ENCODE data around the gene PPP2R5B. TPM values are rescaled to one million over a fixed set of nuclear protein-coding genes. Genes with fewer than 3 reads are reported as not detected.

PPP2R5B gene
- total RNA-seq = 32.1 and 39.0 TPM in 2 replicates
- polyA plus RNA-seq (2012) = 32.1 TPM

DNA sequence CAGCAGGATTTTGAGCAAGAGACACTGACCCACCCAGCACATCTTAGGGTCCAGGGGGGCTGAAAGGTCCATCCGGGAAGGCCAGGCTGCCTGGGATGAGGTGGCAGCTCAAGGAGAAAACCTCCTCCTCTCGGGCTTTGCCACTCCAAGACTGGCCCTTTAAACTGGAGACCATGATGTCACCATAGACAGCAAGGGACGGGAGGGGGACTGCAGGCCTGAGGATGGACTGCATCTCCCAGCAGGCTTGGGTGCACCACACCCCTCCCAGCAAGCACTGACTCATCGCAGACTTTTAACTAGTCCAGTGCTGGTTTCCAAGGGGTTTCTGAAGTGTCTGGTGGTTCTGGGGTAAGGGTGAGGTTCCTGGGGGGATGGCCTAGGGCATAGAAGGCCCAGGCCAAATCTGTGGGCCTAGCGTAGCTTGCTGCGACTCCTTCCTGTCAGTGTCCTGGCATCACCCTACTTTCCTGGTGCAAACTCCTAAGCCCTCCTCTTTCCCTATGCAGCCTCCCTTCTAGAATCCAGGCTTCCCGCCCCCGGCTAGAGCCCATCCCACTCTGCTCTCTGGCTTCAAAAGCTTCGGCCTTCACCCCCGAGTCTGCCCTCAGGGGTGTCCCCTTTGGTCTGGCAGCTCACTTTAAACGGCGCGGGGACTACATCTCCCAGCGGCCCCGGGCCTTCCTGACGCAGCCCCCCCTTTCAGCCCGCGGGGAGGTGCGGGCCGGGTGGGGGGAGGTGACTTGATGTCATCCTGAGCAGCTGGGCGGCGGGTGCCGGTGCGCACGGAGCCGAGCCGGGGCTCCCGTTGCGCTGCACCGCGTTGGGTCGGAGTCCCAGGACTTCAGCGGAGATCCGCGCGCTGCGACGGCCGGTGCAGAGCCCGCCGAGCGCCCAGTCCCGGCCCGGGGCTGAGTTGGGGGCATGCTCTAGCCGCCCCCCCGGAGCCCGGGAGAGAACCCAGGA lies at the start of gene PPP2R5B:
Gene PPP2R5B, plus strand, starts transcription at position 746 of the 966 bp plus-strand sequence. CDS start 1,046 bp downstream, outside the sequence.
- peak; percentile 95 for DNase-seq (ENCODE audit: low read depth)

- no peak for DNase-seq (ENCODE audit: low read depth)
Observed at GRCh38 chr11:64875369-64876228, 48.9 kb upstream of the PPP2R5B start.

DNA sequence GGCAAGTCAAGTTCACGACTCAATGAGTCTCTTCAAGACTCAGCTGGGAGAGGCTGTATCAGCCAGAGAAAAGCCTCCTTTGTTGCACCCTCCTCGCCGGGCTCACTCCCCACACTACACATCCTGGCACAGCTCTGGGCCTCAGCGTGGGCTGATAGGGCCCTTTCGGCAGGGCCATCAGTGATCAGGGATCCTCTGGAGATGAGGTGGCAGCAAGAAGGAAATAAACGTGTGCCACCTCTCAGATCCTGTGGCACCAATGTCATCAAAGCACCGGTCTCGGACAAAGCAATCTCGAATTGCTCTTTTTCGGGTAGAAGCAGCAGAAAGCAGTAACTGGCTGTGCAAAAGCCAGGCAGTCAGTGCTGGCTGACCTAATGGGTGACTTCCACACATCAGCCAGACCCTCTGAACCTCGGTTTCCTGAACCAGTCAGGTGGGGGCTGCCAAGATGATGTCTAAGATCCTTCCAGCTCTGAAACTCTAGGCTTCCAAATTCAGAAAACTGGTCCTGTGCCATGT lies 48.2 kb upstream of the PPP2R5B start:
- DNase-seq (ENCODE audit: low read depth) = no peak

DNA sequence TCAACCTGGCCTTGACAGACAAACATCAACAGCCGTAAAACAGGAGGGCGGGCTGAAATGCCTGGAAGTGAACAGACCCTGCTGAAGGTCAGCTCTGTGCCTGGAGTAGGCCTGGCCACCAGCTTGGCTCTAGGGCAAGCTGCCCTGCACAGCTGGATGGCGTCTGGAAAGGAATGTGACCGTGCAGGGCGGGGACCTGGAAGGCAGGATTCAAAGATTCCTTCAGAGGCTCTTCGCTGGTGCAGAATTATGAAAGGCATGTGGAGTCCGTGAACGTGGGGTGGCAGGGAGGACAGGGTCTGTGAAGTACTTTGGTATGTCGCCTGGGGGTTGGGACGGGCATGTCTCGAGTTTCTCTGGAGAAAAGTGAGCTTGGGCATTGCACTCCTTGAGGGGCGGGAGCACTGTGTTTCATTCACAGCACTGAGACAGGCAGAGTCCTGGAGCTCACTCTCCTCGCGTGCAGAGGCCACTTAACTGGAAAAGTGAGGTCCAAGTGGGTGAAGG lies 47.6 kb upstream of the PPP2R5B start:
- DNase-seq (ENCODE audit: low read depth) = peak; percentile 84

- peak; percentile 47 for DNase-seq (ENCODE audit: low read depth)
Observed at GRCh38 chr11:64877390-64878222, 46.9 kb upstream of the PPP2R5B start.

GRCh38 chr11:64878223-64878493 lies 46.3 kb upstream of the PPP2R5B start:
- no peak for DNase-seq (ENCODE audit: low read depth)

- peak; percentile 98 for DNase-seq (ENCODE audit: low read depth)
Observed at GRCh38 chr11:64878494-64879243, 45.8 kb upstream of the PPP2R5B start, which contains the start of gene EHD1. EHD1 (minus strand) TSS chr11:64878621; CDS start chr11:64878464, 157 bp downstream.

GRCh38 chr11:64879244-64879900 lies 45.1 kb upstream of the PPP2R5B start:
- no peak for DNase-seq (ENCODE audit: low read depth)

- no peak for DNase-seq (ENCODE audit: low read depth)
Observed at GRCh38 chr11:64880240-64881001, 44.1 kb upstream of the PPP2R5B start.

- no peak for DNase-seq (ENCODE audit: low read depth)
Observed at GRCh38 chr11:64881476-64881875, 43.0 kb upstream of the PPP2R5B start.

GRCh38 chr11:64882243-64882642 lies 42.2 kb upstream of the PPP2R5B start:
- DNase-seq (ENCODE audit: low read depth) = no peak

GRCh38 chr11:64883575-64883974 lies 40.9 kb upstream of the PPP2R5B start:
- no peak for DNase-seq (ENCODE audit: low read depth)

DNA sequence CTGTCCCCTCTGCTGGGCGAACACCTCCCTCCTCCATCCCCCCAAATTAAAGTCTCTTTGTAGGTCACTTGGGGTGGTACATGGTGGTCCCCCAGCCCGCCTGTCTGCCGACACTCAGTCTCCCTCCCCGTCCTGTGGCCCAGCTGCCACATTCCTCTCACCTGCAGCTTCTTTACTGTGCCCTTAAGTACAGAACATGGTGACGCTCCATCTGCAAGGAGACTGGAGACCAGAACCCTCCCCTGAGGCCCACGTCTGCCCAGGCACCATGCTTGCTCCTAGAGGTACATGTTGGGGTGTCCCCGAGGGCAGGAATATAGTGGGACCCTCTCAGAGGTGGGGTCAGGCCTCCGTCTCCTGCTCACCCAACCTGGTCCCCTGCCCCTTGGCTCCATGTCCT lies 40.5 kb upstream of the PPP2R5B start:
- DNase-seq (ENCODE audit: low read depth) = no peak

DNA sequence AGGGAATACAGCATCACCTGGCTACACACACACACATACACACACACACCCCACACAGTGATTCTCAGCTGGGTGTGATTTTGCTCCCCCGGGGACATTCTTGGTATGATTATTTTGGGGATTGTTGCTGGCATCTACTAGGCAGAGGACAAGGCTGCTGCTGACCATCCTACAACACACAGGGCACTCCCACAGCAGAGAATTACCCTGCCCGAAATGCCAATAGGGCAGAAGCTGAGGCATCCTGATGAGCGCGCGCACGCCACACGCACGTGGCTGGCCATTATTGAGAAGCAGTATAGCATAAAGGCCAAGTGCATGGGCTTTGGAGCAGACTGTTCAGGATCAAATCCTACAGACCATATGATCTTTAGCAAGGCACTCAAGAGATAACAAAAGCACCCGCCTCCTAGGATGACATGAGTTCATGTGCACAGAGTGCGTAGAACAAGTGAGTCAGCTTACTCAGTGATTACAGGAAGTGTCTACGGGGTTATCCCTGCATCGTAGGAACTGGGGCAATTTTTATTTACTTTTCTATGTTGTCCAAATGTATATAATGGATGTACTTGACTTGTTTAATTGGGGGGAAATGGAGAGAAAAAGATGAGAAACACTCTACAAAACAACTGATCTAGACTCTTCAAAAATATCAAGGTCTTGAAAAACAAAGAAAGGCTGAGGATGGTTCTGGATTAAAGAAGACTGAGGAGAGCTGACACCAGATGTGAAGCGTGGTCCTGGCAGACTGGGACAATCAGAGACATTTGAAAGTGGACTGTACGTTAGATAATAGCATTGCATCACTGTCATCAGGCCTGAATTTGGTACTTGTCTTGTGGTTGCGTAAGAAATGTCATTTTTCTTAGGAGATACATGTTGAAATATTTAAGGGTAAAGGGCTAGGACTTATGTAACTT lies 38.9 kb upstream of the PPP2R5B start:
- DNase-seq (ENCODE audit: low read depth) = no peak

DNA sequence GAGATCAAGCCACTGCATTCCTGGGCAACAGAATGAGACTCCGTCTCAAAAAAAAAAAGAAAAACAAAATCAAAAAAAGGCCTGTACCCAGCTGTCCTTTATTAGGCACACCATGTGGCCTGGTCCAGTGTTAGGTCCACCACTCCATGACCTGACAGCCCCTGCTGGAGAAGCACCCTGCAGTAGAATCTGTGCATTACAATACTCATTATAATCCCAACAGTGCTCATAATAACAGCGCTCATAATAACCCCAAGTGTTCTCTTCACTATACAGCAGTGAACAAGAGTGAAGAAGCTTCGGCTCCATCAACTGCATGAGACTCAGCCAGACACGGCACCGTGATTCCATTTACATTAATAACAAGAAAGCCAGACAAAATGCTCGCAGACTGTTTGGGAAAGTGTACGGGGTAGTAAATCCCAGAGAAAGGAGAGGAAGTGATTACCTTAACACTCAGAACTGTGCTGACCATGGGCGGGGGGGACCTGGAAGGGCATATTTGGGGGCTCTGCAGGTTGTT lies 37.2 kb upstream of the PPP2R5B start:
- no peak for DNase-seq (ENCODE audit: low read depth)

DNA sequence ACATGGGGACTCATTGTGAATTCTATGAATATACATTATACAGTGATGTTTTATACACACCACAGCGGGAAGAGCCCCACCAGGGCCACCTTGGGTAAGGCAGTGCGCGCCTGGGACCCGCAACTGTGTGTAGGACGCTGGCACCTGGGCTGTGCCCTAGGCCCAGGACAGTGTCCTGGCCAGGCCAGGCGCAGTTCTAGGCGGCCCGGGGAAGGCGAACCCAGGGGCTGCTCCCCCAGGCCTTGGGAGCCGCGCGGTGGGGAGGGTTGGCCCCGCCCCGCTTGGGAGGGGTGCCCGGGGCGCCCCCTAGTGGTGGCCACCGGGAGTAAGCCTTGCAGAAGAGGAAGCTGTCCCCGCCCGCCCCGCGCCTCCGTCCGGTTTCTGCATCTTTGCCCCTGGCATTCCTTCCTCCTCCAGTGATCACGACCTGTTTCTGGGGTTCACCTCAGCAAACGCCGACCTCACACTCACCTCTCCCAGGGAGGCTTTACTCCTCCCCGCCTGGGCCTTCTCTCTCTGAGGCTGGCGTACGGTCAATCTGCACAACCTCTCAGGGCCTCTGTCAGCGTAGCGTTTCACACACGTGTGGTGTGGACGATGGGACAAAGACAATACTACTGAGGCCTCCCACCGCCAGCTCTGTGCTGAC lies 36.6 kb upstream of the PPP2R5B start:
- peak; percentile 56 for DNase-seq (ENCODE audit: low read depth)

DNA sequence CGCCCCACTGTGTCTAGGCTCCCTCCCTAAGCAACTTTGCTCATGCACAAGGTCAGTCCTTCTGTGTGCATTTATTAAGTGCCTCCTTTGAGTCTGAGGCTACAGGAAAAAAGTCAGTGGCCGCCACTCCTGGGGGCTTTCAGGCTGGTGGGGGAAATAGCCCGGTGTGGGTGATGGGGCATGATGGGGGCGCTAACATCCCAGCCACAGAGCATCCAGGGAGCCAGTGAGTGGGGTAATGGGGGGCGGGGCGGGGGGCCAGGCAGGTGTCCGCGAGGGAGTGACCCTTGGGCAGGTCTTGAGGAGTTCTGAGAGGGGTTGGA lies 36.1 kb upstream of the PPP2R5B start:
- DNase-seq (ENCODE audit: low read depth) = no peak

Measured in myocyte (in vitro differentiated cells).